Measurements from ENCODE around the gene PUS10.
A peak's percentile ranks its signal among the peaks of the same experiment; 100 is the strongest.
"Not testable (repeated sequence)": the region's sequence is repeated elsewhere in the genome, so short reads cannot be mapped to it uniquely, and the experiment has no call there.

The PUS10 gene, protein sequence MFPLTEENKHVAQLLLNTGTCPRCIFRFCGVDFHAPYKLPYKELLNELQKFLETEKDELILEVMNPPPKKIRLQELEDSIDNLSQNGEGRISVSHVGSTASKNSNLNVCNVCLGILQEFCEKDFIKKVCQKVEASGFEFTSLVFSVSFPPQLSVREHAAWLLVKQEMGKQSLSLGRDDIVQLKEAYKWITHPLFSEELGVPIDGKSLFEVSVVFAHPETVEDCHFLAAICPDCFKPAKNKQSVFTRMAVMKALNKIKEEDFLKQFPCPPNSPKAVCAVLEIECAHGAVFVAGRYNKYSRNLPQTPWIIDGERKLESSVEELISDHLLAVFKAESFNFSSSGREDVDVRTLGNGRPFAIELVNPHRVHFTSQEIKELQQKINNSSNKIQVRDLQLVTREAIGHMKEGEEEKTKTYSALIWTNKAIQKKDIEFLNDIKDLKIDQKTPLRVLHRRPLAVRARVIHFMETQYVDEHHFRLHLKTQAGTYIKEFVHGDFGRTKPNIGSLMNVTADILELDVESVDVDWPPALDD

DNA sequence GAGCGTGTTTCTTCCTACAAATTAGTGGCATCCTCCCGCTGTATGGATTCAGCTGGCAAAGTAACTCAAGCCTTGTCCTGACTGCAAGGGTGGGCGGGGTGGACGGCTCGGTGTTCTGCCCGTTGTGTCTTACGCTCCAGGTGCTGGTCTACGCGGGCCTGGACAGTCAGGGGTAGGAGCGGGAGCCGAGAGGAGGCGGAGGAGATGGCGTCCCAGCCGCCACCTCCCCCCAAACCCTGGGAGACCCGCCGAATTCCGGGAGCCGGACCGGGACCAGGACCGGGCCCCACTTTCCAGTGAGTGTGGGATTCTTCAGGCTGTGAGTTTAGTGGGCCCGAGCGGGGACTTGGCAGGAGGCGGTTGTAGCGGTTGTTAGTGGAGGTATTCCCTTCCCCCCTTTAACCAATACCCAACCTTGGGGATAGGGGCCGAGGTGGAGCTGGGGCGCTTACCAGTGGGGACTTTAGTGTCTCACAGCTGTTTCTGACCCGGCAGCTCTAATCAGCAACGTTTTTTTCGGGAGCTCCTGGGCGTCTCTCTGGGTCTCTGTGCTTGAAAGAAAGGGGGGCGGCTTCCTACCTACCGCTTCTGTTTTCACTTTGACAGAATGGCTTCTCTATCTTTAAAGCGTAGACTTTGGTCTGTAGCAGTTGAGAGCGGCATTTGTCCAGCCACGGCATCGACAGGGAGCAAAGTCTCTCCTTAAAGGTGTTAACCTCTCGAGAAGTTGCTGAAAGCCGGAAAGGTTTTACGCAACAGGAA, at the start of gene PUS10, which contains the start of gene PEX13:
TSS of gene PUS10 (minus strand) at position 700 of the 762 bp plus-strand sequence. CDS start 6,365 bp downstream, outside the sequence.
TSS of gene PEX13 (plus strand) at position 165 of the 762 bp plus-strand sequence. CDS start at position 205, 40 bp downstream.
- no peak for DNase-seq (ENCODE audit: low spot score)

- DNase-seq (ENCODE audit: low spot score): peak; percentile 85
Observed at GRCh38 chr2:61065714-61066709, 48.0 kb upstream of the PUS10 start, which contains the start of gene SANBR. Gene SANBR, plus strand, starts transcription at chr2:61065871. Its CDS starts 4,480 bp downstream, at chr2:61070351.

DNA sequence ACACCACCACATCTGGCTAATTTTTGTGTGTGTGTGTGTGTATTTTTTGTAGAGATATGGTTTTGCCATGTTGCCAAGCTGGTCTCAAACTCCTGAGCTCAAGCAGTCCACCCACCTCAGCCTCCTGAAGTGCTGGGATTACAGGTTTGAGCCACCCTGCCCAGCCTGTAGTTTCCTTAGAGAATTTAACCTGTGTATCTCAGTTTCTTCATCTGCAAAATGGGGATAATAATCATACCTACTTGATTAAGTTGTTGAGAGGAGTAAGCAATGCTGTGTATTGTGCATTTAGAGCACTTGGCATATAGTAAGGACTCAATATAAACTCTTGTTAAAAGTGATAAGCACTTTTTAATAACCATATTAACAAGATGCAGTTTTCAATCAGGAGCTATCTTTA, 41.3 kb upstream of the PUS10 start:
- no peak for DNase-seq (ENCODE audit: low spot score)

DNA sequence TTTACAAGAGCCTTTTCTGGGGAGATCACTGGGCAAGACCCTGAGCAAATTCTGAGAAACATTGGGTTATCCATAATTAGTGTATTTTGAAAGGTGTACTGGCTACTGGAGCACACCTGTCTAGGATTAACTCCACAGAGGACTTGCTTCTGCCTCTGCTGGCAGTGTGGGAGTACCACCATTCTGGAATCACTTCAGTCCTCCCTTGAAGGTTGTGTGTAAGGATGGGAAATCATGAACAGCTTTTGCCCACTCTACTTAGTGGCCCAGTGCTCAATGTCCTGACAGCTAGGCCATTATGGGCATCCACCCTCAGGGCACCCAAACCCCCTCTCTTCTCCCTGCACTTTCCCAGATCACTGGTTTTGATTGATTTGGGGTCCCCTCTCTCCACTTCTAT, 39.5 kb upstream of the PUS10 start:
- no peak for DNase-seq (ENCODE audit: low spot score)

DNA sequence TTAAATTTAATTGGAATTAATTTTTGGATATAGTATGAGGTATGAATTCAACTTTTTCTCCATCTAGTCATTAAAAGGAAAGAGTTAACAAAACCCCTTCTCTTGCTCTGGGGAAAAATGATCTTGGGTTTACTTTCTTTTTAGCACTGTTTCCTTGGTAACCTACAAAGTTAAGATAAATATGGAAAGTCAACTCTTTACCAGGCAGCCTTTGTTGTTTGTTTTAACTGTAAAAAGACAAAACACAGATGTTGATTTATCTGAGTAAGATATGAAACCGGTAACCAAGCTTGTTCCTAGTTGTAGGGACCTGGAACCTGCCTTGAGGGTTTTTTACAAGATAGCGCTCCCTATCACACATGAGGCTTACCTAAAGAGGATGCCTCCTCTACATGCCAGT, 37.5 kb upstream of the PUS10 start:
- DNase-seq (ENCODE audit: low spot score): no peak

- no peak for DNase-seq (ENCODE audit: low spot score)
Observed at GRCh38 chr2:61045999-61046398, 27.9 kb upstream of the PUS10 start.

- no peak for DNase-seq (ENCODE audit: low spot score)
Observed at GRCh38 chr2:61045226-61045625, 27.2 kb upstream of the PUS10 start.

- no peak for DNase-seq (ENCODE audit: low spot score)
Observed at GRCh38 chr2:61044636-61045035, 26.6 kb upstream of the PUS10 start.

GRCh38 chr2:61042807-61043206, 24.8 kb upstream of the PUS10 start:
- no peak for DNase-seq (ENCODE audit: low spot score)

DNA sequence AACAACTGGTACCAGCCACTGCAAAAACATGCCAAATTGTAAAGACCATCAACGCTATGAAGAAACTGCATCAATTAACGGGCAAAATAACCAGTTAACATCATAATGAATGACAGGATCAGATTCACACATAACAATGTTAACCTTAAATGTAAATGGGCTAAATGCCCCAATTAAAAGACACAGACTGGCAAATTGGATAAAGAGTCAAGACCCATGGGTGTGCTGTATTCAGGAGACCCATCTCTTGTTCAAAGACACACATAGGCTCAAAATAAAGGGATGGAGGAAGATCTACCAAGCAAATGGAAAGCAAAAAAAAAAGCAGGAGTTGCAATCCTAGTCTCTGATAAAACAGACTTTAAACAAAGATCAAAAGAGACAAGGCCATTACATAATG, 18.6 kb upstream of the PUS10 start:
- not testable (repeated sequence) for DNase-seq (ENCODE audit: low spot score)

DNA sequence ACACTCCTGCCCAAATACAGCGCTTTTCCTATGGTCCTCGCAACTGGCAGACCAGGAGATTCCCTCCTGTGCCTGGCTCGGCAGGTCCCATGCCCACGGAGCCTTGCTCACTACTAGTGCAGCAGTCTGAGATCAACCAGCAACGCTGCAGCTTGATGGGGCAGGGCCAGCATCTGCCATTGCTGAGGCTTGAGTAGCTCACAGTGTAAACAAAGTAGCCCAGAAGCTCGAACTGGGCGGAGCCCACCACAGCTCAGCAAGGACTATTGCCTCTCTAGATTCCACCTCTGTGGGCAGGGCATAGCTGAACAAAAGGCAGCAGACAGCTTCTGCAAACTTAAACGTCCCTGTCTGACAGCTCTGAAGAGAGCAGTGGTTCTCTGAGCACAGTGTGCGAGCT, 16.5 kb upstream of the PUS10 start:
- DNase-seq (ENCODE audit: low spot score): not testable (repeated sequence)

- no peak for DNase-seq (ENCODE audit: low spot score)
Observed at GRCh38 chr2:61029533-61029932, 11.5 kb upstream of the PUS10 start.

- no peak for DNase-seq (ENCODE audit: low spot score)
Observed at GRCh38 chr2:61023670-61024069, 5.6 kb upstream of the PUS10 start.

- DNase-seq (ENCODE audit: low spot score): no peak
Observed at GRCh38 chr2:61021228-61021660, 3.2 kb upstream of the PUS10 start.

GRCh38 chr2:61018798-61019197, 743 bp upstream of the PUS10 start:
- no peak for DNase-seq (ENCODE audit: low spot score)

DNA sequence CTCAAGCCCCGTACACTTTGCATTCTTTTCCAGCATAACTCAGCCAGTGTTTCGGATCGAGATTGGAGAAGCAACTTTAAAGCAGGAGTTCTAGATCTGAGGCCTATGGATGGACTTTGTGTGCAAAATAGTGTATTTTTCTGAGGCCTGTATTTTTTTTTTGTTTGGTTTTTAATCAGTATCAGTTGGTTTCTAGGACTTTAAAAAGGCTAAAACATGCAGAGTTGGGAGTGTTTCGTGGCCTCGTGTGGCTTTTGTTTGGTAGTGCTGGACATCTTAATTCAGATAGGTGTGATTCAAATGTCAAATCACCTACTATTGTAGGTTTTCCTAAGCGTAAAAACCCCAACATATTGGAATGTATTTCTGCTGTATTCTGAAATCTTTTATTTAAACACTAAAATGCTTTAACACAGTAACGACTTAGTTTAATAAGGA, 282 bp upstream of the PUS10 start:
- peak; percentile 47 for DNase-seq (ENCODE audit: low spot score)

DNA sequence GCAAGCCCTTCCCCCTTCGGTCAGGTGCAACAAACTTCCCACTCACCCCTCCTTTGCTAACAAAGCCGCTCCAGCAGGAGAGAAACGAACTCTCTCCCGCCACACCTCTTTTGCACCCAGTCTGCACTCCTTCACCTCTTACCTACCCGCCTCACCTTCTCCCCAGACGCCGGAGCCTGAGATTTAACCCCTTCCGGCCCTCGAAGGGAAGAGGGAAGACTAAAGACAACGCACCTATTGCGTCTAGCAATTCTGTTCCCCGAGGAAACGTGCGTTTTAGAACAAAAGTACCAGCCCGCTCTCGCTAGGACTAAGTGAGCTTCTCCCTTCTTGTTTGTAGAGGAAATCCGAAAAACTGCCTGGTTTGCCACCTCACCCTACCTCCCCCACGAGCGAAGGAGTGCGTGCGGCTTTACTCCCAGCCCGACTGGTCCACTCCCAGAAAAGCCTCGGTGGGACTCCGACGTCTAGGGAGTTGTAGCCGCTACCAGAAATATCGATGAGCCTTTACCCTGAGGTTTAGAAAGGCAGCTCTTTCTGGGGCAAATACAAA, 976 bp downstream of the PUS10 start:
- peak; percentile 79 for DNase-seq (ENCODE audit: low spot score)

DNA sequence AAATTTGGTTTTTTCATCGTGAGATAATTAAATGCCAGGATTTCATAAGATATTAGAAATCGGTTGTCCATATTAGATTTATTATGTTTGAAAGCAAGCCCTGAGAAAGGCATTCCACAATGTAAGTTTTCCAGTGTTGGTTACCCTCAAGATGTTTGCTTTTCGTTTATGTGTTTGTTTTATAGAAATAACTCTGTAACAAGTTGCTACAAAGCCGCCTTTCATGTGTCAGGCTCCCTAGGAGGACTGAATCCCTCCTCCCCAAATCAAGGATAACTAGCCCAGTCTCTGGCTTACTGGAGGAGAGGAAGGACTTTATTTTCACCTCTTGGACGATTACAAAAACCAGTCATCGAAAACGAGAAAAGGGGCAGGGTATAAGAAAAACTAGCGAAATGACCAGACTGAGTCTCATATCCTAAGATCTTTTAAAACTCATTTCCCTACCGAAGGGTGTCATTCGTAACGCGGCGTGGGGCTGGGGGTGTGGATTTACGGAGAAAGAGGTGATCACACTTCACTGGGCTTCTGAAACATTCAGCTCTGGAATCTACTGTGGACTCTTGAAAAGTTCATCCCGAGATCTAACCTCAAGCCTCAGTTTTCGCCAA, 1.6 kb downstream of the PUS10 start:
- no peak for DNase-seq (ENCODE audit: low spot score)

- DNase-seq (ENCODE audit: low spot score): no peak
Observed at GRCh38 chr2:61015976-61016375, 2.1 kb downstream of the PUS10 start.

GRCh38 chr2:61014763-61015162, 3.3 kb downstream of the PUS10 start:
- DNase-seq (ENCODE audit: low spot score): no peak

- no peak for DNase-seq (ENCODE audit: low spot score)
Observed at GRCh38 chr2:61013382-61013781, 4.7 kb downstream of the PUS10 start.
